Spleen (tissue), 11 donors: Measurements from ENCODE around the gene RAB11FIP5. TPM values are rescaled to one million over a fixed set of nuclear protein-coding genes. Genes with fewer than 3 reads are reported as not detected.

ENCODE experiments used
- DNase-seq: peaks from one replicate; pipeline ENCODE4 v3.0.0-alpha.2; 2020
- H3K27ac ChIP-seq, 8 donors: fragments of 200-600 bp; sonication (generic) in 7 of 8; 1 replicate in 4 of 8; 2 replicates in 4 of 8; pipeline versions ENCODE4 v1.5.0 to v1.8.0; 2016 to 2021; ENCODE audit warnings: inconsistent platforms in 4 of 8, mild to moderate bottlenecking in 4 of 8, moderate library complexity in 1 of 8
- H3K27me3 ChIP-seq, 7 donors: fragments of 200-600 bp; sonication (generic) in 6 of 7; replicated peaks in 1 of 7; 1 replicate in 4 of 7; 2 replicates in 3 of 7; pipeline versions ENCODE4 v1.5.0 to v1.8.0; 2016 to 2021; ENCODE audit warnings: inconsistent platforms in 3 of 7, mild to moderate bottlenecking in 1 of 7
- H3K36me3 ChIP-seq, 6 donors: fragments of 200-600 bp; sonication (generic) in 5 of 6; 1 replicate in 4 of 6; 2 replicates in 2 of 6; pipeline versions ENCODE4 v1.5.0 to v1.8.0; 2016 to 2021; ENCODE audit warnings: inconsistent platforms in 2 of 6
- H3K4me1 ChIP-seq, 6 donors: fragments of 200-600 bp; sonication (generic) in 5 of 6; 1 replicate in 3 of 6; 2 replicates in 3 of 6; pipeline versions ENCODE4 v1.5.0 to v1.8.0; 2016 to 2021; ENCODE audit warnings: inconsistent platforms in 3 of 6
- H3K4me3 ChIP-seq, 8 donors: fragments of 200-600 bp; sonication (generic) in 7 of 8; 1 replicate in 4 of 8; 2 replicates in 4 of 8; pipeline versions ENCODE4 v1.5.0 to v1.8.0; 2016 to 2021; ENCODE audit warnings: inconsistent platforms in 4 of 8, mild to moderate bottlenecking in 4 of 8, moderate library complexity in 2 of 8
- H3K9me3 ChIP-seq, 8 donors: fragments of 200-600 bp; sonication (generic) in 7 of 8; 1 replicate in 4 of 8; 2 replicates in 4 of 8; pipeline versions ENCODE4 v1.5.0 to v1.8.0; 2016 to 2021; ENCODE audit warnings: inconsistent platforms in 4 of 8
- CTCF ChIP-seq, 11 experiments: fragments of 200-600 bp in 7 of 11; fragments of 450-650 bp in 4 of 11; sonication (generic) in 4 of 11; IDR thresholded peaks in 8 of 11; conservative IDR thresholded peaks in 3 of 11; 1 replicate in 7 of 11; 2 replicates in 4 of 11; pipeline versions ENCODE4 v1.4.0 to v1.8.0; 2016 to 2021; ENCODE audit warnings: antibody characterized with exemption in 11 of 11, inconsistent platforms in 4 of 11, mild to moderate bottlenecking in 1 of 11
- POLR2A ChIP-seq, 3 donors: fragments of 450-650 bp; IDR thresholded peaks; one replicate each; pipeline ENCODE4 v1.5.1; 2017; ENCODE audit warnings: antibody characterized with exemption in 3 of 3, mild to moderate bottlenecking in 1 of 3
- POLR2AphosphoS5 ChIP-seq, 3 donors: sonication (generic); formaldehyde crosslinking; IDR thresholded peaks; one replicate each; pipeline ENCODE4 v1.5.1; 2017; ENCODE audit warnings: antibody characterized with exemption in 3 of 3
- WGBS, 5 donors: extraction: QIAGEN DNeasy Blood & Tissue Kit in 3 of 5; methylation state at CpG; one replicate each; pipeline versions ENCODE4 v1.1.5 to v1.1.7; 2013 to 2018; 5-methylcytosine and 5-hydroxymethylcytosine counted together
- intact Hi-C: fragments of 100-400 bp; cut with DNase I; formaldehyde crosslinking; loops from one replicate; pipeline ENCODE4 v1.15.0; 2023; ENCODE audit warnings: low total_unique reads
- polyA plus RNA-seq, 3 donors: library from polyadenylated mRNA; stranded (reverse); fragments of 200-250 nt; gene quantifications; one replicate each; pipeline ENCODE4 v1.2.1, GENCODE V29; 2013
- total RNA-seq, 7 donors: library from RNA; depleted of rRNA in 3 of 7; stranded (reverse); fragments of >200 nt in 3 of 7; fragmentation: NEBNext Ultra II Directional in 4 of 7; extraction: Animal tissue kit (Norgen Biotek cat#: 25700) in 4 of 7; gene quantifications; one replicate each; pipeline versions ENCODE4 v1.1.0 to v1.2.1, GENCODE V29; 2016 to 2021
- donor health status: healthy with polysubstance abuse.
- donor health status: DM: no; HTN: no; CAD: no; lungs with moderate emphysema.
- donor health status: DM: no; HTN: no; CAD: no.
- donor health status: Bipolar disorder and iron deficiency.
- donor health status: healthy.
- donor health status: DM: no; HTN: no; CAD: no.
- donor health status: DM: yes; HTN: yes; CAD: no.

The RAB11FIP5 gene
- total and polyA plus RNA-seq, 10 donors = 9.5 to 127 (median 71.5) TPM

DNA sequence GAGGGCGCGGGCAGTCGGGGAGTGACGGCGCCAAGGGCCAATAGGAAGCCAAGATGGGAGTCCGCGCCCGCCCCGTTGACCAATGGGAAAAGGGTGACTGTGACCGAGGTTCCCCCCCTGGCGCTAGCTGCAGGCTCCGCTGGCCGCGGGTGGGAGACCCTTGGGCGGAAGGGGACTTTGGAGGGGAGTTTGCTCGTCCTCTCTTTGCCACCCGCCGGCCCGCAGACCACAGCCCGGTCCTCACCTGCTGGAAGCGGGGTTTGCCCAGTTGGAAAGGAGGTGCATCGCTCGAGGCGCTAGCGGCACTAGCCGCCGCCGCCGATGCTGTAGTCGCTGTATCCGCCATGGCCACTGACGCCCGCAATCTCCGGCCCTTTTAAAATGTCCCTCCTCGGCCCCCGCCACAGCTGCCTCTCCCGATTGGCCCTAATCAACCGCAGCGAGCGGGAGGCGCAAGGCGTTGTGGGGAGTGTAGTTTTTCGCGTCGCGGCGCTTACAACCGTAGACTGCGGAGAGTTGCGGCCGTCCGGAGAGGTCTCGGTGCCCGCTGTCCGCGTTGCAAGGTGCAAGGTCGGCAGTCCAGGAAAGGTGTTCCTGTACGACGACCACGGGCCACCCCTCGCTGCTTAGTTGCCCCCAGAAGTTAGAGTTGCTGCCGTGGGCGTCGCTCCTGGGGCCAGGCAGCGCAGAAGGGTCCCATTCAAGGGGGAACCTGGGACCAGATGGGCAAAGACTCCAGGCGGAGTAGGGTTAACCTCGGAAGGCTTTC lies 41.2 kb downstream of the RAB11FIP5 start, which contains the start of gene SFXN5:
SFXN5 (minus strand) TSS at position 353 of the 769 bp plus-strand sequence; CDS start at position 346, 7 bp downstream.
- Histone ChIP-seq H3K27ac (peak within 1 kb of the TSS; percentile 92 to 97 (median 94)), H3K27me3 (no peaks in the 10 kb centered on the region), H3K4me1 (peaks cover 18 to 47% (median 30%) of the 10 kb centered on the region in 6 donors), H3K4me3 (peak within 1 kb of the TSS; percentile 67 to 99 (median 89)), H3K9me3 (no peaks in the 10 kb centered on the region), H3K36me3 (peaks cover 0 to 35% (median 6%) of the 10 kb centered on the region in 6 donors)
- intact Hi-C loops = no loop called here
- TF ChIP-seq POLR2A (IDR thresholded peaks at IDR 0.05) = peak in 1 of 3 donors; percentile 13
- TF ChIP-seq CTCF (IDR thresholded peaks at IDR 0.05 in 8 of 11, conservative IDR thresholded peaks at IDR 0.05 in 3 of 11) = peak in 10 of 11 experiments; percentile 16 to 72 (median 40)
- TF ChIP-seq POLR2AphosphoS5 (IDR thresholded peaks at IDR 0.05) = peak; percentile 90 to 92 (median 91)
- peak; percentile 98 for DNase-seq
- 1 to 3% (median 1%) methylated on average over 35 to 67 of the region's 67 CpGs for WGBS, 5 donors

DNA sequence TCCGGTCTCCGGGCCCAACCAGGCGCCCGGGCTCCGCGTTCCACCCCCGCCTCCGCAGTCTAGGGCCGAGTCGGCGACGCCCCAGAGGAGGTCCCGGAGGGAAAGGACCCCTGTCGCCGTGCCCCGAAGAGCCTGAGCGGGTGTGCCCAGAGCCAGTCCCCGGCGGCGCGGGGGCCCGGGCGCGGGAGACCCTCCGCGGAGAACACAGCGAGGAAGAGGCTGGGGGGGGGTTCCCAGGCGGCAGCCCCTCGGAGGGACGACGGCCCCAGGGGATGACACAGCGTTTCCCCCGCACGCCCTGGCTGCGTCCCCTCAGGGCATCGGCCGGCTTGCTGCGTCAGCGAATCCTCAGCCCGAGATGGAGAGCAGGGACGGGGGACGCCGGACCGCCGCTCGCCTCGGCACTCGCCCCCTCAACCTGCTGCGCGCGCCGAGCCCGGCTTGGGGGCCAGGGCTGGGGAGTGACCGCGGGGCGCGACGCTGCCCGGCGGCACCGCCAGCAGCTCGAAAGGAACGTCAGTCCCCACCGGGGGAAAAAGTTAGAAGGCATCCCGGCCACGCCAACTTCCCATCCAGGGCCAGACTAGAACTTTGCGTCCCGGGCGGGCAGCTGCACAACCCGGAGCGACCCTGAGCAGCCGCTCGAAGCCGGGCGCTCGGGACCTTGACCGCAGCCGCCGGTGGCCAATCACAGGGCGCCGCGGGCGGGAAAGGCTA lies 41.9 kb downstream of the RAB11FIP5 start:
- Histone ChIP-seq H3K4me3 (peak overlapping the region; percentile 67 to 99 (median 89)), H3K9me3 (no peaks in the 10 kb centered on the region), H3K36me3 (peaks cover 0 to 27% (median 4%) of the 10 kb centered on the region in 6 donors), H3K4me1 (peaks cover 18 to 47% (median 30%) of the 10 kb centered on the region in 6 donors), H3K27me3 (no peaks in the 10 kb centered on the region), H3K27ac (peak overlapping the region; percentile 92 to 97 (median 94))
- intact Hi-C loops = no loop called here
- WGBS, 5 donors = 0 to 1% (median 0%) methylated on average over 28 to 83 of the region's 83 CpGs
- DNase-seq = peak; percentile 93
- TF ChIP-seq POLR2AphosphoS5 (IDR thresholded peaks at IDR 0.05) (peak in 1 of 3 donors; percentile 27), CTCF (IDR thresholded peaks at IDR 0.05 in 8 of 11, conservative IDR thresholded peaks at IDR 0.05 in 3 of 11) (no peak), POLR2A (IDR thresholded peaks at IDR 0.05) (peak in 1 of 3 donors; percentile 2)

- Histone ChIP-seq H3K4me1 (peaks cover 18 to 47% (median 30%) of the 10 kb centered on the region in 6 donors), H3K27ac (peak overlapping the region in 7 of 8 donors; percentile 92 to 97 (median 95)), H3K4me3 (peak overlapping the region; percentile 67 to 99 (median 89)), H3K9me3 (no peaks in the 10 kb centered on the region), H3K36me3 (peaks cover 0 to 23% (median under 1%) of the 10 kb centered on the region in 6 donors), H3K27me3 (no peaks in the 10 kb centered on the region)
- DNase-seq = peak; percentile 75
- 8 to 12% (median 11%) methylated on average over 29 of the region's 29 CpGs for WGBS, 5 donors
- TF ChIP-seq POLR2A (IDR thresholded peaks at IDR 0.05) = no peak
- no peak for TF ChIP-seq CTCF (IDR thresholded peaks at IDR 0.05 in 8 of 11, conservative IDR thresholded peaks at IDR 0.05 in 3 of 11)
- no peak for TF ChIP-seq POLR2AphosphoS5 (IDR thresholded peaks at IDR 0.05)
- intact Hi-C loops = no loop called here
These were observed 42.7 kb downstream of the RAB11FIP5 start for GRCh38 chr2:73069855-73070642.
